Stimulated activated CD8-positive, alpha-beta memory T cell treated with anti-CD3 and anti-CD28 coated beads, Interleukin-15, amount 100 ng/mL, for 24 hours (primary cell): Measurements from ENCODE around the gene FBXO45.
A peak's percentile ranks its signal among the peaks of the same experiment; 100 is the strongest.
"Not testable (repeated sequence)": the region's sequence is repeated elsewhere in the genome, so short reads cannot be mapped to it uniquely, and the experiment has no call there.

Experiments used
- DNase-seq: peaks from one replicate; pipeline ENCODE4 v3.0.0-alpha.2; 2020; ENCODE audit warnings: low read depth

FBXO45 gene

DNA sequence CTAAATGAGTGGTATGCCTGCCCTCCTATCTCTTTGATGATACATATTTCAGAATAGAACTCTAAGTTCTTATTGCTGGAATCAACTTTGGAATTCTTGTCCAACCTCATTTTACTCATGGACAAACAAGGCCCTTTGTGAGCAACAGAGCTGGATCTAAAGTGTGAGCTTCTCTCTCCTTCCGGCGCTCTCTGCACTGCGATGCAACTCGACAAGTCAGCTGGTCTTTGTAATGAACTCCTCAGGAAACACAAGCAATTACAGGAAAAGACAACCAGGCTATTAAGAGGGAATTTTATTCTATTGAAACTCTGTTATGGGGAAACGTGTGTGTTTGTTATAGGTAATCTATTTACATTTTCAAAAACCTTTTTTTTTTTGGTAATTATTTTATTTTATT, 50.8 kb downstream of the FBXO45 start:
- DNase-seq = no peak

DNA sequence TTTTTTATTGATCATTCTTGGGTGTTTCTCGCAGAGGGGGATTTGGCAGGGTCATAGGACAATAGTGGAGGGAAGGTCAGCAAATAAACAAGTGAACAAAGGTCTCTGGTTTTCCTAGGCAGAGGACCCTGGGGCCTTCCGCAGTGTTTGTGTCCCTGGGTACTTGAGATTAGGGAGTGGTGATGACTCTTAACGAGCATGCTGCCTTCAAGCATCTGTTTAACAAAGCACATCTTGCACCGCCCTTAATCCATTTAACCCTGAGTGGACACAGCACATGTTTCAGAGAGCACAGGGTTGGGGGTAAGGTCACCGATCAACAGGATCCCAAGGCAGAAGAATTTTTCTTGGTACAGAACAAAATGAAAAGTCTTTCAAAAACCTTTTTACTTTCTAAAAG, 51.2 kb downstream of the FBXO45 start:
- DNase-seq = not testable (repeated sequence)

DNA sequence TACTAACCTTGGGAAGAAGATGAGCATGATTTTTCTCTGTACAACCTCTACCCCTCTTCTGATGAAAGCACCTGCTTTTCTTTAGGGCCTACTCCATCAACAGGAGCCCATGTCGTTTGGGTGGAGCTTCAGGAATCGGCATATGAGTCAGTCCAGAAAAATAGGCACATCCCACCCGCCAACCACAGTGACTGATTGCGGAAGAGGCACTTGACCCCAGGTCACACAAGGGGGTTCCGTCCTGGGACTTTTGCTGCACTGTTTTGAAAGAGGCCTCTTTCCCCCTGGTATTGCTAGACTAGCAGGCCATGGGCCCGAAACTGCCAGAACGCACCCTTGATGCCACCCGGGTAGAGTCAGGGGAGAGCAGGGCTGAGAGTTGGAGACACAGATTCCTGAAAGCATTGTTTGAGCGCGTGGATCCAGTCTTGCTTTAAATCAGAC, 51.7 kb downstream of the FBXO45 start:
- DNase-seq = no peak

DNA sequence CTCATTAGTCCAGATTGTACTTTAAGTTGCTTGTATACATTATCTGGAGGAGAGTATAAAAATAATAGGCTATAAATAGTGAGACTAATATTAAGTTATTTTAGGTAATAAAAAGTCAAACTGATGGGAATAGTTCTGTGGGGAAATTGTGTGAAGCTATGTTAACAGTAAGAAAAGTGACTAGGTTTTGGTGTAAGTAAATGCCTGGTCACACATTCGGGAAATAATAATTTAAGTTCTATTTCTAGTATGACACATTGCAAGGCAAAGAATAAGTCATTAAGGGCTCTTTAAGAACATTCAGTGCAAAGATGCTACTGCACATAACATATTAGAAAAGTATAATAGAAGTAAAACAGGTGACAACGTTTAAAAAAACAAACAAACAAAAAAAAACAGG, 52.2 kb downstream of the FBXO45 start:
- no peak for DNase-seq

DNA sequence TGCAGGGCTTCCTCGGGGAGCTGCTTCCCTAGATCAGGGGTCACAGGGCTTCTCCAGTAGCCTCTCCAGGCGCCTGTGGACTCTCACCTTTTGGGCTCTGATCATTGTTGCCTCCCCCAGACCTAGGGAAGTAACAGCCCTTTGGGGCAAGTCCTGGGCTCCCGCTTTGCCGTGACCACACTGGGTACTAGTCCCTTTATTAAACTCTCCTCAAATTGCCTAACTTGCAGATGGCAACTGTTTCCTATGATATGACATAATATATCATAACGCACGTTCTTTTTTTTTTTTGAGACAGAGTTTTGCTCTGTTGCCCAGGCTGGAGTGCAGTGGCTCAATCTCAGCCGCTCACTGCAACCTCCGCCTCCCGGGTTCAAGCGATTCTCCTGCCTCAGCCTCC, 53.2 kb downstream of the FBXO45 start:
- DNase-seq = no peak

DNA sequence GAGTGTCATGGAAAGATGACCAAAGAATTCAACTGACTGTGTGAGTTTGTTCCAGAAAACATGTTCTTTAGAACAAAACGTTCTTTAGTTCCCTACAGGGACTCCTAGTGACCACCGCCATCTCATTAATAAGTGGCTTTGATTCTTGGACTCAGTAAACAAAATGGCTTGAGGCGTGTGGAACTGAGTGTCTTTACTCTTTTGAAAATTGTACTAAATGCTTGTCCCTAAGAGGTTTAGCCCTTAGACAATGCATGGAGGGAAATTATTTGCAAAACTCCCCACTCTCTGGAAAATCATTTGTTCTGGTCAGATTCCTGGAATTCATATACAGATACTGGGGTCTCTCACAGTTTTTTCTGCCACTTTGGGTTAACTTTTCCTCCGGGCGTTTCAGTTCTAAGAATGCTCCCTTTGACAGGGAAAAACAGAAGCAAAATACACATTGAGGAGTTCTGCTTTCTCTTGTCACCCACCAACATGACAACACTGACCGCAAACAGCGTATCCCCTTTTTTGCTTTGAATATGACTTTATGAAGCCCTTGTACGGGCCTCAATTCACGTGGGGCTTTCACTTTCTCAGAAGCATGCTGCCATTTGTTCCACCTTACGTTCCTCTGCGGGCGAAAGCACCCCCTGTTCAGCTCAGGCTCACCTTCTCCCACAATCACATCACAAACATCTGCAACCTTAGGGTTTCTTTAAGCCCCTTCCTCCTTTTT, 55.8 kb downstream of the FBXO45 start:
- no peak for DNase-seq

DNA sequence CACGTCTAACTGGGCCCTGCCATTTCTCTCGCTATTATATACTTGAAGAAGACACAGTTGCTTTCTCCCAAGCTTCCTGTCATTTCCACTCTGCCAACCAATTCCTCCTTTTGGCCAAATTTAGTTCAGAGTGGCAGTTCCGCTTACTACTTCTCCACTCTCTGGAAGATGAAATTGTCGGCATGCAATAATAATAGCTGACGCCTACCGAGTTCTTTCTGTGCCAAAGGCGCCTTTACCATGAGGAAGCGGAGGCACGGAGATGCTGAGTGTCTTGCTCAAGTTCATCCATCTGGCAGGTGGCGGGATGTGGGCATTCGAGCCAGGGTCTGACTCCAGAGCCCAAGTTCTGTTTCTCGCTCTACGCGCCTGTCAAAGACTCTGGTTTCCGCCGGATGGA, 56.4 kb downstream of the FBXO45 start:
- no peak for DNase-seq

DNA sequence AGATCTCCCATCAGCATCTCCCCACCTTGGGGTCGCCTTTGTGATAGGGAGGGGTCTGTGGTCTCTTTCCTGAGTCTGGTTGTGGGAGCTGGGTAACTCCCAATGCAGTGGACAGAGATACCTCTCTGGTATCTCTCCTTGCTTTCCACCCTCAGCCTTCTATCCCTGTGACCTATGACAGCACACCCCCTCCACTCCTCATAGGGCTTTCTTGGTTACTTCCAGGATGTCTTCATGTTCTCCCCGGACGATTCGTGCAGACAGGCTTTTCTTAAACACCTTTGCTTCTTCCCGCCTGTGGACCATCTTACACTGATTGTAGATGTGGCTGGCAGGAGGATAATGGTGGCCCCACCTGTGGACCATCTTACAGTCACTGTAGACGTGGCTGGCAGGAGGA, 56.9 kb downstream of the FBXO45 start:
- no peak for DNase-seq

DNA sequence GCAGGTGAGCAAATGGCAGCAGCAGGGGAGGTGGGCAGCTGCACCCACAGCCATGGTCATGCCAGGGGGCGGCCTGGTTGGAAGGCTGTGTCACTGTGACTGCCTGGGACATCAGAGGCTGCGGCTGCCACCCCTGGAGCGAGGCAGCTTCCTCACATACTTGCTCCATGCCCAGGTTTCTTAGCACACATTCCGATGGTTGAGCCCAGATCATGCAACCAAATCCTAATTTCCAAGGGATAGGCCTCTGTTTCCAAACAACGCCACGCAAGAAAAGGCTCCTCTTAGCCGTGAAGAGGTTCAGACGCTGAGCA, 59.4 kb downstream of the FBXO45 start:
- DNase-seq = no peak

DNA sequence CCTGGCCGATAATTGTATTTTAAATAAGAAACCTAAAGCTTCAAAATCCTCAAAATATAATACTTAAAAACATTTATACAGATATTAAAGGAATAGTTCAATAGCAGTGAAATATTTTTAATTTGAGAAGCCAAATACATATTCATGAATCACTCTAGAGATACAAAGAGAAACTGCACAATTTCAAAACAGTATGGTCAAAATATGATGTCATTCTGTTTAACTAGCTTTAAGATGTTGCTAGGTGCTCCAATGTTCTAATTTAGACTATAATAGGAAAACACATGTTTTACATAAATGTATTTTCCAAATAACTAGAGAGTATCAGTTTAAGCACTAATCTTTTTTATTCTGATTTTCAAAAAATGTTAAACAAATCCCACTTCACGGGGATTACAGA, 60.8 kb downstream of the FBXO45 start:
- DNase-seq = no peak

DNA sequence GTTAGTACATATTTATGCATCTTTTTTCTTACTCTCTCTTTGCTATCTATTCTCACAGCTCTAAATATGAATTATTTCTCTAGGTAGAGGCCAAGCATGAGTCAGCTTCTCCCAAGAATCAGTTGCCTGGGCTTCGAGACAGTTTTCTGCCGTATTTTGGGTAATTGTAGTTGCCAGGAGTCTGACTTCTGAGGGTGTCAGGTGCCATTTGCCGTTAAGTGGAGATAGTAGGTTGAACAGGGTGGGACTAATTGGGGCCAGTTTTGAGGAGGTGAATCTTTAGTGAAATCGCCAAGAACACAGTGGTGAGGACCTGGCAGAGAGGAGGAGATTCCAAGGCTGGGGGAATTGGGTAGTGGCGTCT, 63.2 kb downstream of the FBXO45 start:
- DNase-seq = no peak

DNA sequence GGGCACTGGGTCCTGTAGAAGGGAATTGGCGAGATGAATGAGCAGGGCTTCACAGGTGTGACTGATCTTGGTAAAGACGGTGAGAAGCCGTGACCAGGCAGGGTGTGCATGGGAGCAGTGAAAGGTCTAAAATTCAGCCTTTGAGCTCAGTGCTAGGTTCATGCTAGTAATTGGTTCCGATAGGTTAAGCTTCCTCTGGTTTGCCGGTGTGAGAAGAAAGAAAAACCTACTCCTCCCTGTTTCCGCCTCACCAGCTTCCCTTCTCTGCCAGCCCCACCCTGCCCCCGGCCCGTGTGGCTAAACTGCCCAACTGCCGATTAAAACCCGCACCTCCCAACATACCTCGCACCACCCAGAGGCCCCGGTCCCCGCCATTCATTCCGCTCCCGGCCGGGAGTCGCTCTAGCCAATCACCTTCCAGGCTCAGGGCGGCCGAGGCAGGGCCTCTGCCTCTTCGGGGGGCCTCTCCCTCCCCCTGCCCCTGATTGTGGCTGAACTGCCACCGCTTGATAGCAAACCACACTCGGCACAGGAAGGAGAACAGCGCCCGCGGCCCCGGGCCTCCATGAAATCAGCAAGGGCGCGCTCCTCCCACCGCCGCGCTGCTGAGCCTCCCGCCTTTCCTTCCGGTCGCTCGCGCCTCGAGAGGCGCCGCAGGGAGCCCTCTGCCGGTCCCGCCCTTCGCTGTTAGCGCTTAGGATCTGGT, 63.7 kb downstream of the FBXO45 start:
- peak; percentile 63 for DNase-seq

DNA sequence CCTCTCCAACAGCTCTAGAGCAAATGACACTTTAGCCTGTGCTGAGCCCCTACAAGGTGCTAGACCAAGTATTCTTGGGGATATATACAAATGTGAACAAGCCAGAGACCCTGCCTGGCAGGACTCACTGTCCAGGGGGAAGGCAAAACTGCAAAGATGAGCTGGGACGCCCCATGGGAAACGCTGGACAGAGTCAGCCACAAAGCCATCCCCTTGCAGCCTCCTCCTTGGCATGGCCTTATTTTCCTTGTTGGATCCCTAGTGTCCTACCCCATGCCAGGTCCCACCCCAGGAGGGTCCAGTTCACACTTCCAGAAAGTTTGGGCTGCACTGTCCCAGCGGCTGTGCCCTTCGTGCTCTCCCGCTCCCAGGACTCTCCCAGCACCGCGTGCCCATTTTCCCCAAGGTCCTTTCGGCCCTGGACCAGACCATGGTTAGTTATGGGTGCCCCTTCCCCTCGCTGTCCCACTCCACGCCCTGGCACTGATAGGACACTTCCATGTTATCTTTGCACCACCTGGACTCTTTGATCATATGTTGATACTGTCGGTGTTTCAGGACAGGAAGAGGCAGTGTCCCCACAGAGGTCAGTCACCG, 65.2 kb downstream of the FBXO45 start:
- DNase-seq = no peak

DNA sequence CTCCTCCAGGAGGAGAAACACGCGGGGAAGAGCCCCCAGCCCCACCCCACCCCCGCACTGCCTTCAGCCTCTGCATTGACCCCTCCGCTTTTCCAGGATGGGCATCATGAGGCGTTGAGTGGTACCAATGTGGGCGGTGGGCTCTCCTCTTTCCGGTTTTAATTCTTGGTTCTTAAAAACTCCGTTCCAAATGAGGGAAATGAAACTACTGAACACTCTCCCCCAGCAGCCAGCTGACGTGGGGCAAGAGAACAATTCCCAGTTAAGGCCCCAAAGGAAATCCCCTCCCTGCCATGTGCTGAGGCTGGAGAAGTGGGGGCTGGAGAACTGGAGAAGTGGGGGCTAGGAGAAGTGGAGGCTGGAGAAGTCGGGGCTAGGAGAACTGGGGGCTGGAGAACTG, 65.8 kb downstream of the FBXO45 start:
- no peak for DNase-seq

DNA sequence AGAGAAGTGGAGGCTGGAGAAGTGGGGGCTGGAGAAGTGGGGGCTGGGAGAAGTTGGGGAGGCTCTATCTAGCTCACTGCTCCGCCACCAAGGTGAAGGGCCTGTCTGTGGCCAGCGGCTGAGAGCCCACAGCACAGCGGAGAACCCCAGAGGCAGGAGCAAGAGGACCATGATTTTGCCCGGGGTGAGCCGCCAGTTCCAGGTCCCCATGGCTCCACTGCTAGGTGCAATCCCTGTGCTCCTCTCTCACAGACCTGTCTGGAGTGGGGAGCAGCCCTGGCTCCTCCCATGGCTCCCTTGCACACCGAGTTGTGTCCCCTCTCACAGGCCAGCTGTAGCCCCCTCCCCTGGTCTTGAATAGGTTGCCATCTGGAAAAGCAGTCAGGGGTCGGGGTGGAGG, 66.4 kb downstream of the FBXO45 start:
- no peak for DNase-seq

DNA sequence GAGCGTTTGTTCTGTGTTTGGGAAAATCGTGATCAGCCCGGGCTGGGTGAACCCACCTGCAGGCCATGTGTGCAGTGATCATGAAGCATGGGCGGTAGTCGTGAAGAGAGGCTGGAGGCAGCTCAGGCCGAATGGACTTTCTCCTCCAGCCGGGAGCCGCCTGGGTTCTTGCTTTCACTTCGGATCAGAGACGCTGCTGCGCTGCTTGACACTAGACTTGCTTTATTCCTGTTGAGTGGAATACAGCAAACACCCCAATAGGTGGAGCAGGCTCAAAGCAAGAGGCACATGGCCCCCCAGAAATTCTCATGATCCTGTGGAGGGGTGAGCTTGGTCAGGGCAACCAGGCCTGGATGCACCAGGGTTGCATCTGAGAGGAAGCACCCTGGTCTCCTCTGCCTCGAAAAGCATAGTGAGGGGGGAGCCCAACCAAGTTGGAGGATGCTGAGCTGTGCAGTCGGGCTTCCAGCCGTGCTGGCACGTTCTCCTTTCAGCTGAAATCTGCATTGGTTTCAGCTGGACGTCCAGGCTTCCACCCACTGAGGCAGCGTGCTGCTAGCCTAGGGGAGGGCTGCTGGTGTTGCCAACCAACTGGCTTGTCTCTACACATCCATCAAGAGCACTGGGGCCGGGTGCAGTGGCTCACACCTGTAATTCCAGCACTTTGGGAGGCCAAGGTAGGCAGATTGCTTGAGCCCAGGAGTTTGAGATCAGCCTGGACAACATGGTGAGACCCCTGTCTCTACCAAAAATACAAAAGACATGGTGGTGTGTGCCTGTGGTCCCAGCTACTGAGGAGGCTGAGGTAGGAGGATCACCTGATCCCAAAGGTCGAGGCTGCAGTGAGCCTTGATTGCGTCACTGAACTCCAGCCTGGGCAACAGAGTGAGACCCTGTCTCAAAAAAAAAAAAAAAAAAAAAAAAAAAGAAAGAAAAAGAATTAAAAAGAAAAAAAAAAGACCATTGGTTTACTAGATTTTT, 68.2 kb downstream of the FBXO45 start:
- DNase-seq = no peak

DNA sequence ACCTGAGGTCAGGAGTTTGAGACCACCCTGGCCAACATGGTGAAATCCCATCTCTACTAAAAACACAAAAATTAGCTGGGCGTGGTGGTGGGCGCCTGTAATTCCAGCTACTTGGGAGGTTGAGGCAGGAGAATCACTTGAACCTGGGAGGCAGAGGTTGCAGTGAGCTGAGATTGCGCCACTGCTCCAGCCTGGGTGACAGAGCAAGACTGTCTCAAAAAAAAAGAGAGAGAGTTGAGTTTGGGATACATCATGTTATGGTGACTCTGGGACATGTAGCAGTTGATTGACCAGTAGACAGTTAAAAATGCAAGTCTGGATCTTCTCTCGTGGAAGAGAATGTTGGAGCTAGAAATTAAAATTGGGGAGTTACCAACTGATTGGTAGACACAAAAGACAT, 69.5 kb downstream of the FBXO45 start:
- DNase-seq = not testable (repeated sequence)
